Retinal pigment epithelial cell (primary cell): ENCODE measurements around the gene RAC2.

Experiments
- DNase-seq: peaks from one replicate; pipeline ENCODE4 v3.0.0-alpha.2; 2010; ENCODE audit warnings: low read depth
- H3K4me3 ChIP-seq: 2 replicates; pipeline ENCODE4 v1.5.1; 2011; ENCODE audit warnings: mild to moderate bottlenecking, low read length, control low read depth, moderate library complexity
- CTCF ChIP-seq: conservative IDR thresholded peaks from 2 replicates; pipeline ENCODE4 v1.5.1; 2011; ENCODE audit warnings: low read depth, low read length, control low read depth, inconsistent platforms

Gene RAC2

GRCh38 chr22:37244114-37244921 is at the start of gene RAC2:
Gene RAC2 (minus strand): TSS chr22:37244269. CDS start chr22:37244148, 121 bp downstream.
- no peak for DNase-seq
- H3K4me3 ChIP-seq, result peak within 1 kb of the TSS; percentile 36
- no peak for TF ChIP-seq CTCF

- no peak for DNase-seq
- TF ChIP-seq CTCF, result no peak
- no peak overlapping the region for H3K4me3 ChIP-seq
These were observed 49.1 kb upstream of the RAC2 start for GRCh38 chr22:37293172-37293571.

- H3K4me3 ChIP-seq, result no peak overlapping the region
- no peak for DNase-seq
- TF ChIP-seq CTCF, result no peak
These were observed 48.6 kb upstream of the RAC2 start for GRCh38 chr22:37292641-37293040.

- TF ChIP-seq CTCF, result no peak
- no peak for DNase-seq
- H3K4me3 ChIP-seq, result no peak overlapping the region
These were observed 47.7 kb upstream of the RAC2 start for GRCh38 chr22:37291559-37292298.

GRCh38 chr22:37290737-37291136 is 46.7 kb upstream of the RAC2 start:
- no peak for TF ChIP-seq CTCF
- DNase-seq, result no peak
- H3K4me3 ChIP-seq, result no peak overlapping the region

- no peak overlapping the region for H3K4me3 ChIP-seq
- TF ChIP-seq CTCF, result no peak
These were observed 45.2 kb upstream of the RAC2 start for GRCh38 chr22:37289156-37289735.

GRCh38 chr22:37288521-37288920 is 44.5 kb upstream of the RAC2 start:
- no peak for DNase-seq
- no peak overlapping the region for H3K4me3 ChIP-seq
- TF ChIP-seq CTCF, result no peak

More at GRCh38 chr22:37289156-37289735, 45.2 kb upstream of the RAC2 start:
- DNase-seq, result no peak
